Esophagus squamous epithelium (tissue), 4 donors: ENCODE measurements around the gene USP6.

Experiments
- POLR2A ChIP-seq, 4 donors: fragments of 450-650 bp; IDR thresholded peaks; one replicate each; pipeline ENCODE4 v1.6.1; 2017; ENCODE audit warnings: antibody characterized with exemption in 4 of 4, mild to moderate bottlenecking in 4 of 4, moderate library complexity in 3 of 4
- TF ChIP-seq, protein P1 (sequence below), 6 experiments: fragments of 450-650 bp in 4 of 6; fragments of 200-600 bp in 2 of 6; sonication (generic) in 2 of 6; IDR thresholded peaks; one replicate each; pipeline ENCODE4 v1.5.1; 2016 to 2019; ENCODE audit warnings: antibody characterized with exemption in 6 of 6, mild to moderate bottlenecking in 4 of 6, moderate library complexity in 4 of 6

DNA sequence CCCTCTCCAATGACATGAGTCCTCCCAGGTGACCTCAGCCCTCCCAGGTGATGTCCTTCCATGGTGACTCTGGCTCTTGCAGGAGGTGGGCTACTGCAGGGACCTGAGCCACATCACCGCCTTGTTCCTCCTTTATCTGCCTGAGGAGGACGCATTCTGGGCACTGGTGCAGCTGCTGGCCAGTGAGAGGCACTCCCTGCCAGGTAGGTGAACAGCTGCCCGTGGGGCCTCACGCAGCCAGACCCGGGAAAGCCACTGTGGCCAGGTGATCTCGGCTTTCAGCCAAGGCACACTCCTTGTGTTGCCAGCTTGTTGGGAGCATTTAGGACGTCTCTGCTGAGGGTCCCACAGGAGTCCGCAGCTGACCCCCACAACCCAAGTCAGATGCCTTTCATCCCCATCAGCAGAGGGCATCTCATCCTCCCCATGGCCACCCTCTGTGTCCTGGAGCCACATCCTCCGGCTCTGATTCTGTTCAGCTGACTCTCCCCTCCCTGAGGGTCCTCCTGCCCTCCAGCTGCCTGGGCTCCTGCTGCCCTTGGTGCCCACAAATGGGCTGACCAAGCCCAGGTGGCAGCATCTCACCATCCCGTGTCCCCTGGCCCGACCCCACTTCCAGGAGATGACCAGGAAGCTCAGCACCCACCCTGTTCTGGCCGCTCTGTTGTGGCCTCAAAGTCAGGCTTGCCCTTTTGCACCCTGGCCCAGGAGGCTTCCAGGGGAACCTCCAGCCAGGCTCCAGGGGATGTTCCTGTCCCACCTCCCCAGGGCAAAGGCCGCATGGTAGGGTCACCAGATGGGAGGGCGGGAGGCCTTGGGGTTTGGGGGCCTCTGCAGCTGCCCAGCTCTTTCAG is 20.1 kb downstream of the USP6 start:
- TF ChIP-seq, protein P1, sequence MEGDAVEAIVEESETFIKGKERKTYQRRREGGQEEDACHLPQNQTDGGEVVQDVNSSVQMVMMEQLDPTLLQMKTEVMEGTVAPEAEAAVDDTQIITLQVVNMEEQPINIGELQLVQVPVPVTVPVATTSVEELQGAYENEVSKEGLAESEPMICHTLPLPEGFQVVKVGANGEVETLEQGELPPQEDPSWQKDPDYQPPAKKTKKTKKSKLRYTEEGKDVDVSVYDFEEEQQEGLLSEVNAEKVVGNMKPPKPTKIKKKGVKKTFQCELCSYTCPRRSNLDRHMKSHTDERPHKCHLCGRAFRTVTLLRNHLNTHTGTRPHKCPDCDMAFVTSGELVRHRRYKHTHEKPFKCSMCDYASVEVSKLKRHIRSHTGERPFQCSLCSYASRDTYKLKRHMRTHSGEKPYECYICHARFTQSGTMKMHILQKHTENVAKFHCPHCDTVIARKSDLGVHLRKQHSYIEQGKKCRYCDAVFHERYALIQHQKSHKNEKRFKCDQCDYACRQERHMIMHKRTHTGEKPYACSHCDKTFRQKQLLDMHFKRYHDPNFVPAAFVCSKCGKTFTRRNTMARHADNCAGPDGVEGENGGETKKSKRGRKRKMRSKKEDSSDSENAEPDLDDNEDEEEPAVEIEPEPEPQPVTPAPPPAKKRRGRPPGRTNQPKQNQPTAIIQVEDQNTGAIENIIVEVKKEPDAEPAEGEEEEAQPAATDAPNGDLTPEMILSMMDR (IDR thresholded peaks at IDR 0.05), result no peak
- TF ChIP-seq POLR2A (IDR thresholded peaks at IDR 0.05), result no peak
